T-helper 22 cell (primary cell): ENCODE measurements around the gene ARID3A.
A peak's percentile ranks its signal among the peaks of the same experiment; 100 is the strongest.

Experiments
- DNase-seq: peaks from one replicate; pipeline ENCODE4 v3.0.0-alpha.2; 2020; ENCODE audit warnings: low read depth

Gene ARID3A

GRCh38 chr19:912181-913079, 13.4 kb upstream of the ARID3A start:
- no peak for DNase-seq

- DNase-seq, result peak; percentile 82
These were observed 12.6 kb upstream of the ARID3A start, which contains the start of gene R3HDM4 for GRCh38 chr19:913080-913748. R3HDM4 (minus strand) TSS chr19:913219; CDS start chr19:913157, 62 bp downstream.

- no peak for DNase-seq
These were observed 9.1 kb upstream of the ARID3A start for GRCh38 chr19:916645-917322.

- DNase-seq, result no peak
These were observed 8.3 kb upstream of the ARID3A start, which contains the start of gene KISS1R for GRCh38 chr19:917323-918151. KISS1R (plus strand) TSS chr19:917333; CDS start chr19:917503, 170 bp downstream.

- DNase-seq, result no peak
These were observed 7.7 kb upstream of the ARID3A start for GRCh38 chr19:918152-918437.

- DNase-seq, result no peak
These were observed 7.2 kb upstream of the ARID3A start for GRCh38 chr19:918481-919198.

GRCh38 chr19:919199-920050, 6.4 kb upstream of the ARID3A start:
- DNase-seq, result peak; percentile 39

- DNase-seq, result peak; percentile 64
These were observed 5.6 kb upstream of the ARID3A start for GRCh38 chr19:920051-920864.

GRCh38 chr19:924553-925086, 1.2 kb upstream of the ARID3A start:
- no peak for DNase-seq

GRCh38 chr19:925087-925525, 729 bp upstream of the ARID3A start:
- peak; percentile 55 for DNase-seq

GRCh38 chr19:926323-926588, 421 bp downstream of the ARID3A start:
- DNase-seq, result no peak

- no peak for DNase-seq
These were observed 935 bp downstream of the ARID3A start for GRCh38 chr19:926589-927350.

GRCh38 chr19:927351-927779, 1.5 kb downstream of the ARID3A start:
- DNase-seq, result no peak

- DNase-seq, result no peak
These were observed 2.1 kb downstream of the ARID3A start for GRCh38 chr19:927780-928401.

GRCh38 chr19:928471-929202, 2.8 kb downstream of the ARID3A start:
- no peak for DNase-seq

- no peak for DNase-seq
These were observed 3.5 kb downstream of the ARID3A start for GRCh38 chr19:929203-929890.

- no peak for DNase-seq
These were observed 4.0 kb downstream of the ARID3A start for GRCh38 chr19:929891-930258.
